GM12878 (cell line): ENCODE results near the gene ENDOG. TPM values are rescaled to one million over a fixed set of nuclear protein-coding genes. Genes with fewer than 3 reads are reported as not detected.

Source experiments
- BMI1 ChIP-seq: fragments of 450-650 bp; IDR thresholded peaks from 2 replicates; pipeline ENCODE4 v1.6.1; 2016; ENCODE audit warnings: mild to moderate bottlenecking, moderate library complexity, borderline replicate concordance
- EED ChIP-seq: sonication (generic); IDR thresholded peaks from 2 replicates; pipeline ENCODE4 v1.6.1; 2016; ENCODE audit warnings: antibody characterized with exemption, low read depth
- ESRRA ChIP-seq: IDR thresholded peaks from 2 replicates; pipeline ENCODE4 v1.6.1; 2012; ENCODE audit warnings: mild to moderate bottlenecking, low read length, improper control_type of control experiment
- HCFC1 ChIP-seq: fragments of 150-350 bp; IDR thresholded peaks from 2 replicates; pipeline ENCODE4 v1.6.1; 2014; ENCODE audit warnings: low read length
- JUNB ChIP-seq: IDR thresholded peaks from 2 replicates; pipeline ENCODE4 v1.6.1; 2016; ENCODE audit warnings: antibody characterized with exemption, mild to moderate bottlenecking
- JUND ChIP-seq: IDR thresholded peaks from 2 replicates; pipeline ENCODE4 v1.6.1; 2012; ENCODE audit warnings: low read depth, mild to moderate bottlenecking, low read length, improper control_type of control experiment, moderate library complexity
- LARP7 ChIP-seq: fragments of 450-650 bp; IDR thresholded peaks from 2 replicates; pipeline ENCODE4 v1.6.1; 2017; ENCODE audit warnings: mild to moderate bottlenecking
- MEF2A ChIP-seq: IDR thresholded peaks from 2 replicates; pipeline ENCODE4 v1.6.1; 2011; ENCODE audit warnings: low read depth, mild to moderate bottlenecking, low read length, moderate library complexity; ENCODE audit not compliant: insufficient read depth
- MYB ChIP-seq: fragments of 150-350 bp; IDR thresholded peaks from 2 replicates; pipeline ENCODE4 v1.6.1; 2014; ENCODE audit warnings: mild to moderate bottlenecking, low read depth, low read length, borderline replicate concordance
- NBN ChIP-seq: fragments of 450-650 bp; IDR thresholded peaks from 2 replicates; pipeline ENCODE4 v1.6.1; 2016
- RAD21 ChIP-seq: IDR thresholded peaks from 2 replicates; pipeline ENCODE4 v1.6.1; 2011; ENCODE audit warnings: mild to moderate bottlenecking, low read depth, low read length, moderate library complexity; ENCODE audit not compliant: insufficient read depth
- SIX5 ChIP-seq: IDR thresholded peaks from 2 replicates; pipeline ENCODE4 v1.6.1; 2011; ENCODE audit warnings: mild to moderate bottlenecking, low read depth, low read length, moderate library complexity; ENCODE audit not compliant: severe bottlenecking
- SMAD5 ChIP-seq: IDR thresholded peaks from 2 replicates; pipeline ENCODE4 v1.6.1; 2016; ENCODE audit warnings: antibody characterized with exemption, low read depth
- SPI1 ChIP-seq: IDR thresholded peaks from 2 replicates; pipeline ENCODE4 v1.6.1; 2011; ENCODE audit warnings: low read depth, mild to moderate bottlenecking, low read length, moderate library complexity, borderline replicate concordance; ENCODE audit not compliant: insufficient read depth
- SUPT20H ChIP-seq: IDR thresholded peaks from 2 replicates; pipeline ENCODE4 v1.6.1; 2011; ENCODE audit warnings: low read depth, mild to moderate bottlenecking, low read length, moderate library complexity, borderline replicate concordance; ENCODE audit not compliant: control insufficient read depth
- SUZ12 ChIP-seq: fragments of 200-600 bp; sonication (generic); IDR thresholded peaks from one replicate; pipeline ENCODE4 v1.6.1; 2018; ENCODE audit warnings: antibody characterized with exemption, mild to moderate bottlenecking; ENCODE audit not compliant: unreplicated experiment
- TCF3 ChIP-seq: IDR thresholded peaks from 2 replicates; pipeline ENCODE4 v1.6.1; 2012; ENCODE audit warnings: low read depth, mild to moderate bottlenecking, low read length, borderline replicate concordance; ENCODE audit not compliant: insufficient read depth
- TCF7 ChIP-seq: IDR thresholded peaks from 2 replicates; pipeline ENCODE4 v1.6.1; 2014; ENCODE audit warnings: antibody characterized with exemption, borderline replicate concordance
- YY1 ChIP-seq: IDR thresholded peaks from 2 replicates; pipeline ENCODE4 v1.6.1; 2011; ENCODE audit warnings: low read depth, mild to moderate bottlenecking, low read length
- ZBED1 ChIP-seq: IDR thresholded peaks from 2 replicates; pipeline ENCODE4 v1.6.1; 2016; ENCODE audit warnings: borderline replicate concordance
- polyA plus RNA-seq, 11 experiments: library from polyadenylated mRNA; depleted of rRNA in 4 of 11; unstranded in 6 of 11; stranded (reverse) in 5 of 11; fragments of >200 nt; fragmentation: Nextera tagmentation in 4 of 11; fragmentation: Illumina TruSeq in 1 of 11; extraction: Ambion mirVana in 4 of 11; extraction: Trizol in 1 of 11; gene quantifications; 1 replicate in 1 of 11; 2 replicates in 10 of 11; pipeline versions ENCODE4 v1.2.1 to v1.2.3, GENCODE V29; 2011 to 2016; ENCODE audit warnings: inconsistent platforms in 2 of 11, missing spikeins in 2 of 11, low read depth in 1 of 11
- total RNA-seq, 4 experiments: library from RNA; depleted of rRNA in 3 of 4; stranded (reverse); fragments of >200 nt in 3 of 4; fragmentation: Illumina TruSeq in 1 of 4; extraction: Trizol in 1 of 4; gene quantifications; 2 replicates each; pipeline versions ENCODE4 v1.2.1 to v1.2.3, GENCODE V29; 2013 to 2021
- TF ChIP-seq, protein P1 (sequence below): IDR thresholded peaks from 2 replicates; pipeline ENCODE4 v1.6.1; 2011; ENCODE audit warnings: low read depth, mild to moderate bottlenecking, low read length, moderate library complexity, borderline replicate concordance; ENCODE audit errors: extremely low read depth
- TF ChIP-seq, protein P2 (sequence below): IDR thresholded peaks from 2 replicates; pipeline ENCODE4 v1.6.1; 2011; ENCODE audit warnings: low read depth, low read length, improper control_type of control experiment, borderline replicate concordance
- TF ChIP-seq, protein P3 (sequence below): IDR thresholded peaks from 2 replicates; pipeline ENCODE4 v1.6.1; 2012; ENCODE audit warnings: mild to moderate bottlenecking, low read depth, low read length
- TF ChIP-seq, protein P4 (sequence below): IDR thresholded peaks from 2 replicates; pipeline ENCODE4 v1.6.1; 2011; ENCODE audit warnings: borderline replicate concordance, low read depth, mild to moderate bottlenecking, moderate library complexity, mixed read lengths, low read length; ENCODE audit not compliant: insufficient read depth; ENCODE audit errors: extremely low read length

Gene ENDOG
- total and polyA plus RNA-seq, 10 of the 15 experiments (the other 5 are each of a cell fraction or from before 2014, with no cell fraction given), result 0.84 to 29.2 (median 9.0) TPM

DNA sequence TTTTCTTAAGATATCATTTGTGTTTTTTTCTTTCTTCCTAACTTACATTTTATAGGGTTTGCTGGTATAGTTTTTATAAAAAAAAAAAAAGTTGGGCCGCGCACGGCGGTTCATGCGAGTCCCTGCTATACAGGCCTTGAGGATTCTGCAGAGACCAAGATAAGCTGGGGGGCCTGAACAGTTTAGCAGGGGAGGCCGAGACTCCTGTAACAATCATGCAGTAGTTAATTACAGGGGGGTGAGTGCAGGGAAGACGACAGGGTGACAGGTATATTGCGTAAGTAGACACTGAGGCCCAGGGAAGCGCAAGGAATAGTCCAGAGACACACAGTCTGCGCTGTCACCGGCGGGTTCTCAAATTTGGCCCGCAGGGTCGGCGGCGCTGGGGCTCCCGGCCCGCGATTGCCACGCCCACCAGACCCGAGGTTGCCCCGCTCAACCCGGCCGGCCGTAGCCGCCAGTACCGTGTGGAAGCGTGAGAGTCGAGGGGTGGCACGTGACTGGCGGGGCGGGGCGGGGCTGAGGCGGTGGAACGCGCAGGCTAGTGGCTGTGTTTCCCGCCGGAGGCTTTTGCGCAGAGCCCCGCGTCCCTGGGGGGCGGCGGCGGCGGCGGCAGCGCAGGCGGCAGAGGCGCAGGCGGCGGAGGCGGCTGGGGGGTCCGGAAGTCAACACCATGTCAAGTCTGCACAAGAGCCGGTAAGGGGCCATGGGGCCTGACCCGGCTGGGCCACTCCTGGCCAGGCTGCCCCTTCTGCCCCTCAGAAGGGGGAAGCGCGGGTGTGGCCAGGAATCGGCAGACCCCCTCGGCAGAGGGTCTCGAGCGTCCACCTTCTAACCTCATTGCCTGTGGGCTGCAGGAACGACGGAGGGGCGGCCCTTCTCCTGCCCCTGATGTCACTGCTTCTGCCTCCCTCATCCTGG is 31.4 kb upstream of the ENDOG start, which contains the start of gene TBC1D13 (continued):
- TF ChIP-seq, protein P1, sequence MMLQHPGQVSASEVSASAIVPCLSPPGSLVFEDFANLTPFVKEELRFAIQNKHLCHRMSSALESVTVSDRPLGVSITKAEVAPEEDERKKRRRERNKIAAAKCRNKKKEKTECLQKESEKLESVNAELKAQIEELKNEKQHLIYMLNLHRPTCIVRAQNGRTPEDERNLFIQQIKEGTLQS, result peak; percentile 70; the same call in 1 of the 2 replicates
- TF ChIP-seq BMI1, result no peak
- no peak for TF ChIP-seq ZBED1
- no peak for TF ChIP-seq SUZ12
- TF ChIP-seq JUND, result no peak
- no peak for TF ChIP-seq SPI1
- TF ChIP-seq NBN, result peak; percentile 60; the same call in 1 of the 2 replicates
- TF ChIP-seq MYB, result 0 out of 2 replicates have a peak, but pooled peaks have one; percentile 40
- TF ChIP-seq LARP7, result peak; percentile 73
- TF ChIP-seq TCF3, result 0 out of 2 replicates have a peak, but pooled peaks have one; percentile 64
- TF ChIP-seq, protein P2, sequence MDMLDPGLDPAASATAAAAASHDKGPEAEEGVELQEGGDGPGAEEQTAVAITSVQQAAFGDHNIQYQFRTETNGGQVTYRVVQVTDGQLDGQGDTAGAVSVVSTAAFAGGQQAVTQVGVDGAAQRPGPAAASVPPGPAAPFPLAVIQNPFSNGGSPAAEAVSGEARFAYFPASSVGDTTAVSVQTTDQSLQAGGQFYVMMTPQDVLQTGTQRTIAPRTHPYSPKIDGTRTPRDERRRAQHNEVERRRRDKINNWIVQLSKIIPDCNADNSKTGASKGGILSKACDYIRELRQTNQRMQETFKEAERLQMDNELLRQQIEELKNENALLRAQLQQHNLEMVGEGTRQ, result peak; percentile 62
- TF ChIP-seq, protein P3, sequence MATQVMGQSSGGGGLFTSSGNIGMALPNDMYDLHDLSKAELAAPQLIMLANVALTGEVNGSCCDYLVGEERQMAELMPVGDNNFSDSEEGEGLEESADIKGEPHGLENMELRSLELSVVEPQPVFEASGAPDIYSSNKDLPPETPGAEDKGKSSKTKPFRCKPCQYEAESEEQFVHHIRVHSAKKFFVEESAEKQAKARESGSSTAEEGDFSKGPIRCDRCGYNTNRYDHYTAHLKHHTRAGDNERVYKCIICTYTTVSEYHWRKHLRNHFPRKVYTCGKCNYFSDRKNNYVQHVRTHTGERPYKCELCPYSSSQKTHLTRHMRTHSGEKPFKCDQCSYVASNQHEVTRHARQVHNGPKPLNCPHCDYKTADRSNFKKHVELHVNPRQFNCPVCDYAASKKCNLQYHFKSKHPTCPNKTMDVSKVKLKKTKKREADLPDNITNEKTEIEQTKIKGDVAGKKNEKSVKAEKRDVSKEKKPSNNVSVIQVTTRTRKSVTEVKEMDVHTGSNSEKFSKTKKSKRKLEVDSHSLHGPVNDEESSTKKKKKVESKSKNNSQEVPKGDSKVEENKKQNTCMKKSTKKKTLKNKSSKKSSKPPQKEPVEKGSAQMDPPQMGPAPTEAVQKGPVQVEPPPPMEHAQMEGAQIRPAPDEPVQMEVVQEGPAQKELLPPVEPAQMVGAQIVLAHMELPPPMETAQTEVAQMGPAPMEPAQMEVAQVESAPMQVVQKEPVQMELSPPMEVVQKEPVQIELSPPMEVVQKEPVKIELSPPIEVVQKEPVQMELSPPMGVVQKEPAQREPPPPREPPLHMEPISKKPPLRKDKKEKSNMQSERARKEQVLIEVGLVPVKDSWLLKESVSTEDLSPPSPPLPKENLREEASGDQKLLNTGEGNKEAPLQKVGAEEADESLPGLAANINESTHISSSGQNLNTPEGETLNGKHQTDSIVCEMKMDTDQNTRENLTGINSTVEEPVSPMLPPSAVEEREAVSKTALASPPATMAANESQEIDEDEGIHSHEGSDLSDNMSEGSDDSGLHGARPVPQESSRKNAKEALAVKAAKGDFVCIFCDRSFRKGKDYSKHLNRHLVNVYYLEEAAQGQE, result no peak
- no peak for TF ChIP-seq ESRRA
- no peak for TF ChIP-seq SUPT20H
- TF ChIP-seq SIX5, result peak; percentile 50
- no peak for TF ChIP-seq SMAD5
- peak; percentile 74 for TF ChIP-seq HCFC1
- 0 out of 2 replicates have a peak, but pooled peaks have one; percentile 61 for TF ChIP-seq MEF2A
- TF ChIP-seq EED, result no peak
- TF ChIP-seq, protein P4, sequence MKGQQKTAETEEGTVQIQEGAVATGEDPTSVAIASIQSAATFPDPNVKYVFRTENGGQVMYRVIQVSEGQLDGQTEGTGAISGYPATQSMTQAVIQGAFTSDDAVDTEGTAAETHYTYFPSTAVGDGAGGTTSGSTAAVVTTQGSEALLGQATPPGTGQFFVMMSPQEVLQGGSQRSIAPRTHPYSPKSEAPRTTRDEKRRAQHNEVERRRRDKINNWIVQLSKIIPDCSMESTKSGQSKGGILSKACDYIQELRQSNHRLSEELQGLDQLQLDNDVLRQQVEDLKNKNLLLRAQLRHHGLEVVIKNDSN, result peak; percentile 94
- TF ChIP-seq RAD21, result no peak
- TF ChIP-seq JUNB, result no peak
- TF ChIP-seq YY1, result peak; percentile 85
- TF ChIP-seq TCF7, result no peak
